AG09319 (cell line): ENCODE data around the gene CLRN3.

ENCODE experiments used
- DNase-seq: peaks from one replicate; pipeline ENCODE4 v3.0.0-alpha.2; 2010; ENCODE audit warnings: low read depth; ENCODE audit errors: extremely low read depth
- TF ChIP-seq, protein P1 (sequence below): IDR thresholded peaks from 2 replicates; pipeline ENCODE4 v1.5.1; 2011; ENCODE audit warnings: low read depth, mild to moderate bottlenecking, inconsistent platforms, low read length, moderate library complexity

CLRN3 gene

DNA sequence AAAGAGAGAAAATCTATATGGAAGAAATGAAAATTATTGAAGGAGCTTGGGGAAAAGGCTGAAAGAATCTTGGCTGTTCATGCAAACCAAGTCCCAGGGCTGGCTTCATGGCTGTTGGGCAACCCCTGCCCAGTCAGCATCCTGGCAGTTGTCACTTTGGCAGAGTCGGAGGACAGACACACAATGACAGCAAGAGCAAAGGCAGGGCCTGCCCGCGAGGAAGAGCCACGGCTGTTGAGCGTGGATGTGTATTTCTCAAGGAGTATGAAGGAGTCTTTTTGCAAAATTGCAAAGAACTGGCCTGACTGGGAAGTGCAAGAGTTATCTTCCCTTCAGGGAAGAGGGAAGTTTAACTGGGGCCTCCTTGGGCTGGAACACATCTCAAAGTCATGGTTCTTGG is 25.8 kb upstream of the CLRN3 start:
- no peak for DNase-seq

DNA sequence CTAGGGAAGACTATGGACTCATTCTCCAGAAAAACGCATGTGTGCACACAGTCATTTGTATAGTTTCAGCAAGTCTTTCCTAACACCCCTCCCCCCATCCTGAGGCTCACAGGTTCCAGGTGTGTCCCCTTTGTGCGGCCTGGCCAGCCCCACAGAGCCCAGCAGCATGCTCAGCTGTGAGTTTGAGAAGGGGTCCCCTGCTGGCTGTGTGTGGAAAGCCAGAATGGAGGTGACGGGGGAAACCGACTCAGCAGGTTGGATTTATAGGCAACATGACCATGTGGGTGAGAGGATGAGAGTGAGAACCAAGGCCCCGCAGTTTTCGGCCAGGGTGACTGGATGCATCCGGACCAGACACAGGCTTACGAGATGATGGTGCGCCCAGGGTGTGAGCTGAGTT is 24.1 kb upstream of the CLRN3 start:
- TF ChIP-seq, protein P1, sequence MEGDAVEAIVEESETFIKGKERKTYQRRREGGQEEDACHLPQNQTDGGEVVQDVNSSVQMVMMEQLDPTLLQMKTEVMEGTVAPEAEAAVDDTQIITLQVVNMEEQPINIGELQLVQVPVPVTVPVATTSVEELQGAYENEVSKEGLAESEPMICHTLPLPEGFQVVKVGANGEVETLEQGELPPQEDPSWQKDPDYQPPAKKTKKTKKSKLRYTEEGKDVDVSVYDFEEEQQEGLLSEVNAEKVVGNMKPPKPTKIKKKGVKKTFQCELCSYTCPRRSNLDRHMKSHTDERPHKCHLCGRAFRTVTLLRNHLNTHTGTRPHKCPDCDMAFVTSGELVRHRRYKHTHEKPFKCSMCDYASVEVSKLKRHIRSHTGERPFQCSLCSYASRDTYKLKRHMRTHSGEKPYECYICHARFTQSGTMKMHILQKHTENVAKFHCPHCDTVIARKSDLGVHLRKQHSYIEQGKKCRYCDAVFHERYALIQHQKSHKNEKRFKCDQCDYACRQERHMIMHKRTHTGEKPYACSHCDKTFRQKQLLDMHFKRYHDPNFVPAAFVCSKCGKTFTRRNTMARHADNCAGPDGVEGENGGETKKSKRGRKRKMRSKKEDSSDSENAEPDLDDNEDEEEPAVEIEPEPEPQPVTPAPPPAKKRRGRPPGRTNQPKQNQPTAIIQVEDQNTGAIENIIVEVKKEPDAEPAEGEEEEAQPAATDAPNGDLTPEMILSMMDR: no peak
- no peak for DNase-seq

More for the DNA sequence above, 25.8 kb upstream of the CLRN3 start:
- TF ChIP-seq, protein P1: no peak

- TF ChIP-seq, protein P1: no peak
- no peak for DNase-seq
Observed at GRCh38 chr10:127915324-127915723, 22.6 kb upstream of the CLRN3 start.

DNA sequence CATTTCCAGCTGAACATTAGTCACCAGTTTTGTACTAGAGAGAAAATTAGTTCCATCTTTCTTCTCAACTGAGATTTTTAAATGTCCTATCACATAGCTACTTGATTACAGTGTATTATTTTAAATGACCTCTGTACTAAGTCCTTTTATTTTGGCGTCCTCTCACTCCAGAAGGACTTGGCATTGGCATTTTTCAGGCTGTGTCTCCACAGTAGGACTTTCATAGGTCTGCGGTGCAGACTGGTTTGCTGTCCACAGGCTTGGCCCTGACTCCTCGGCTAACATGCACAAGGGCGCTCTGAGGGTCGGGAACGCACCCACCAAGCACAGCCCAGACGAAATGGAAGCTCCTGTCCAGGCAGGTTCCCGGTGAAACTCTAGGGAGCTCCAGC is 20.6 kb upstream of the CLRN3 start:
- TF ChIP-seq, protein P1: no peak
- no peak for DNase-seq

DNA sequence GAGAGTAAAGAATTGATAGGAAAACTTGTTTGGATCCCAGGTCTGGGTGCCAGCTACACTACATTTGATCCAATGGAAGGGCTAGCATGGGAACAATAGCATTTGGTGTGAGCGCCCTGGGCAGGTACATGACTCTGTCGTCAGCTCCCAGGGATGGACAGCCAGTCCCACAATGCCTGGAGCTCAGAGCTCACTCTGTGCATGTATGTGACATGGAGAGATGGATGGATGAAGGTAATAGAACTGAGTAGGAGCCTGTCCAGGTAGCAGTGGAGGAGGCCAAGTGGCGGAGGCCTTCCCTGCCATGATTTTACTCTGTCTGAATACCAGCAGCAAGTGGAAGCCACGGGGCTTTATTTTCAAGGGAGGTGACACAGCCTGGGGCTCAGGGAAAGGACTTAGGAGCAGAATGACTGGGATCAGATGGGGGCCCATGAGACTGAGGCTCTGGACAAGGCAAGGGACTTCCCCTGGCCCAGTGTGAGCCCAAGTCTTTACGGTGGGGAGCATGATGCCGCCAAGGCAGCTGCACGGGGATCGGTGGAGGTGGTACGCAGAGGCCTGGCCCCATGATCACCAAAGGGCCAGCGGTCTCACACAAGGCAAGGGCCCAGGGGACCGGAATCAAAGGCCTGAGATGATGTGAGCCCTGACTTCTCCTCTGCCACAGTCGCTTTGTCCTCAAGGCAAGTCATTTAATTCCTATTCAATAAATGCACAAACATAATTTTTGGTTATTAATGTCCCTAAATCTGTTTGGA is 20.0 kb upstream of the CLRN3 start:
- DNase-seq: no peak
- TF ChIP-seq, protein P1: no peak

DNA sequence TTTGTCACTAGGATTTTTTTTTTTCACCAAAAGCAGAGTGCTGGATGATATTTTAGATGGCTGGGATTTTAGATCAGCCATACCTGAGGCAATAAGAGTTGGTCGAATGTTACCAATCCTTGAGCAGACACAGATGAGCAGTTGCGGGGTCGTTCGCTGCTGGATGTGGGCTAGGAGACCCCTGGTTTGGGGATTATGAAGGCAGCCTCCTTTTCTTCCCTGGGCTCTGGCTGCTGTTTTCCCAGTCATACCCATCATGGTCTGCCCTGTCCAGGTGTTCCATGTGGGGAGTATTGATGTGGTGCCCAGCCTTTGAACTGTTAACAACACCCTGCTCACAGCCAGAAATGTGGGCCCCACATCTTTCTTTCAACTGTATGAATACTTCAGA is 19.1 kb upstream of the CLRN3 start:
- TF ChIP-seq, protein P1: no peak
- DNase-seq: no peak

DNA sequence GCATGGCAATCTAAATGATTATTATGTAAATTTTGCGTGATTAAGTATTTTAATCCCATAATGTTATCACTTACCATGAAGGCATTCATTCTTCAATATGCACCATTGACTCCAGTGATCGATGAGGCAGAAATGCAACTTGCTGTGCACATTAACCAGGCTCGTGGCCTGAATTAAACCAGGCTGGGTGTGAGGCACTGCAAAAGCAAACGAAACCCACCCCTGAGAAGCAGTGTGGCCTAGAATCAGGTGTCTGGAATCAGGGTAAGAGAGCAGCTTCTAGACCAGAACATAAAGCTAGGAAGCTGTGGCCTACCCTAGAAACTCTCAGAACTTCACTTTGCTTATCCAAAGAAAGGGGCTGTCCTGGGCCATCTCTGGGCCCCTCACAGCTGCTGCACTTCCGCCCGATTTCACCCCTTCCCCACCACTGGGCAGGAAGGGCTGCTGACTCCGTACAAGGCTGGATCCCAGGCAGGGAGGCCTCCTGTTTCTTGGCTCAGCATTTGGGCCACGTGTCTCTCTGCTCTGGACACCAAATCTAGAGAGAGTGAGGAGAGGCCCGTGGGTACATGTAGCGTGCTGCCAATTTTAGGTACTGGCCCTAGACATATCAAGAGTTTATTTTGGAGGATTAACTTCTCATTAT is 18.6 kb upstream of the CLRN3 start:
- DNase-seq: no peak

More for the DNA sequence above, 18.6 kb upstream of the CLRN3 start:
- TF ChIP-seq, protein P1: no peak
